NCI-H2107 (cell line): ENCODE results near the gene AMMECR1.
"Not testable (repeated sequence)": the region's sequence is repeated elsewhere in the genome, so short reads cannot be mapped to it uniquely, and the experiment has no call there.

Experiments used
- DNase-seq: peaks from one replicate; lab custom pipeline; 2025; lab: John Stamatoyannopoulos, UW

AMMECR1 gene

DNA sequence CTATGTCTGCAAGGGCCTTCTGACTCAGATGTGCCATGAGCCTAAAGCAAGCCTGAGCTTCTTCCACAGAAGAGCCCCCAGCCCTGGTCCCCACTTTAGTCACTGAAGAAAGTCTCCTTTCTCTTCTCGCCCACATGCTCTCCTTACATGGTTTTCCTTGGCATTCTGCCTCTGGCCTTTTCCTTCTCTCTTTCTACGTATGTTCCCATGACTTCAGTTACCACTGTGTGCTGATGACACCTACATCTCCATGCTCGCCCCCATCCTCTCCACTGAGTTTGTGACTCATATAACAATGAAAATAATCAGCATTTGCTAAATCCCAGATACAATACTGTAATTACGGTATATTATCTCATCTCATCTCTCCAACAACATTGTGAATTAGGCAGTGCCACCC lies 149.3 kb downstream of the AMMECR1 start:
- DNase-seq, result no peak

DNA sequence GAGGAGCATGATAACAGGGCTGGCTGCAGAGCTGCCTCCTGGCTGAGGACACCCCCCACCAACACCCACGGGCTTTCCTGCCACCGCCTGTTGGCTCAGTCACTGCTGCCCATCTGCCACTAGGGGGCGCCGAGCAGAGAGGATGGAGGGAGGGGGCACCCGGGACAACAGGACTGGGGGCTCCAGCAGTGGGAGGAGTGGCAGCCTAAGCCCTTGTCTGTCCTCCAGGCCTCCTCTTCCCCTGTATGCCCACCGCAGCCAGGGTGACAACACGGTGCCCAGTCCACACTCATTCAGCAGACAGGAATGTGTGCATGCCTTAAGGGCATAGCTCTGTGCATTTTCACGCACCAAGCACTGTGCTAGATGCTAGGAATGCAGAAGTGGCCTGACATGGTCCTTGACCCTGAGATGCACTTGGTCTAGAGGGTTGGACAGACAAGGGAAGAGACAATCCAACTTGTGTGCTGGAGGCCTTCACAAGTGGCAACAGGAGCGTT lies 149.9 kb downstream of the AMMECR1 start:
- DNase-seq, result no peak

DNA sequence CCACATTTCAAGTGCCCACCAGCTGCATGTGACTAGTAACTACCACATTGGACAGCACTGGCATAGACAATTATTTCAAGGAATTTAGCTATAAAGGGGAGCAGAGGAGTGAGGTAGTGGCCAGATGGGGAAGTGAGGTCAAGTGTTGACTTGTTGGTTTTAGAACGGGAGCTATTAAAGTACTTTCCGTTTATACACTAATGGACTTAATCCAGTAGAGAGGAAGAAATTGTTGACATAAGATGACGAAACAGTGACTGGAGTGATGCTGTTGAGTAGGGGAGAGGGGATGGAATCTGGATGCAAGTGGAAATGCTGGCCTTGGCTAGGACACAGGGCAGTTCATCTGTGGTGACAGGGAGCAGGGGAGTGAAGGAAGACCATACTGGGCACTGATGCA lies 154.4 kb downstream of the AMMECR1 start:
- no peak for DNase-seq

DNA sequence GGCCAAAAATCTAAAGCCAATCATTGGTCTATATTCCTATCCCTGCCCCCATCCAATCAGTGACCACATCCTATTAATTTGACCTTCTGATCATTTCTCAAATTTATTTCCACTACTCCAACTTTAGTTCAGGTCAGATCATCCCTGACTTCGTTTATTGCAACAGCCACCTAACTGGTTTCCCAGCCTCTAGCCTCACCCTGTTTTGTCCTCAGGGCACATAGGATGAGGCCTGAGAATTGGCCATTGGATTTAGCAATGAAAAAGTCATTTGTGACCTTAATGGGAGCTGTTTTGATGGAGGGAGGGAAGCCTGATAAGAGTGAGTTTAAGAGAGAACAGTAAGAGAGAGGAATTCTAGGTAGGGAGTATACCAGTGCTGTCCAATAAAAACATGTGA lies 155.0 kb downstream of the AMMECR1 start:
- no peak for DNase-seq

DNA sequence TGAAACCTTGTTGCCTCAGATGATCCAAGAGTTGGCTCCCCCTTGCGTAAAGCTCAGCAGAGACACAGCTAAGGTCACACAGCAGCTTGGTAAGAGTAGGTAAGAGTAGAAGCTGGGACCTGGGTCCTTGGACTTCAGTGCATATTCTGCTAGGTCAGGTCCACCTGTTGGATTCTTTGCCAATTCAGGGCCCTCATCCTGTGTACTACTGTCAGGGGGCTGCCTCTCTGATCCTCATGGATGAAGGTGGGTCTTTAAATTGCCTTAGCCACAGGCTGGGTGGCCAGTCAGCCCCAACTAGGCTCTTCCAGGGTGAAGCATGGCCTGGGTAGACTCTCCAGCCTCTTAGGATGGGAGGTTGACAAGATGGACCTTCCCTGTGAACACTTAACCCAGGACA lies 155.8 kb downstream of the AMMECR1 start:
- DNase-seq, result no peak

DNA sequence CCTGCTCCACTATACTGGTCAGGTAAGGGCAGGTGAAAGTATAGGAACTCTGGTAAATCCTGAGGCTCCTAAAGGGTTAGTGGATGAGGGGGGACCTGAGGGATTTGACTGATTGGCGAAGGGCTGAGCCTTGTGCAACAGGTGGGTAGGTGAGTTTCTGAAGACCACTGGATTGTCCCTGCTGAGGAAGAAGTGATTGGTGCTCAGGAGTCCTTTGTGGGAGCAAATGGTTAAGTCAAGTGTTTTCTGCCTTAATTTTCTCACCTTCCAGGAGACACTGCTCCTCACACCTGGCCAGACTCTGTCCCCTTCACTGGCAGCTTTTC lies 156.6 kb downstream of the AMMECR1 start:
- DNase-seq, result no peak

DNA sequence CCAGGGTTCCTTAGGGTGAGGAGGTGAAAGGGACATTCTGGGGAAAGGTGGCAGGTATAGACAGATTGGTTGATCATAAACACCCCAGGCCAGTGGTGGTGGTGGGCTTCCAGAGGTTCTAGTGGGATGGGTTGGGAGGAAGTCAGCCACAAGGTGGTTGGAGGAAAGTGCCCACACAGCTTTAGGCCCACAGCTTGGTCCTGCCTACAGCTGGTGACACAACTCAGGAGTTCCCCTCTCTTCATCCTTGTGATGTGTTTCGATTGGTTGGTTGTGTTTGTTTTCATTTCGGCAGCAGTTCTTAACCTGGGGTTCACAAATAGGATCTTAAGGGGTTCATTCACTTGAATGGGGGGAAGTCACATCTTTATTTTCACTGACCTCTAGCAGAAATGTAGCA lies 158.0 kb downstream of the AMMECR1 start:
- DNase-seq, result no peak

DNA sequence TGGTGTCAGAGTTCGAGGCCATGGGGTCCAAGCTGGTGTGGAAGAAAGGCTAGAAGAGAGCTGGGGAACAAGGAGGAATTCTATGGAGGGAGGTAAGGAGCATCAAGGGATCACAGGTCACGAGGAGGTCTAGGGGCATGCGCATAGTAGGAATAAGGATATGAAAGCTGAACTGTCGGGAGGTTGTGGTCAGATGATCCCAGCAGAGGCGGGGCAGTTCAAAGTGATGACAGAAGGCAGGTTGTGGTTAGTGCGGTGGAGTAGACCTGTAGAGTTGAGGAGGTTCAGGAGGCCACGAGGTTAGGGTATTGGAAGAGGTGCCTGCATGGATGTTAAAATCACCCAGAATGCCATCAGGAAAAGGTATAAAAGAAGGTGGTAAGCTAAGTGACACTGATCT lies 158.7 kb downstream of the AMMECR1 start:
- no peak for DNase-seq

DNA sequence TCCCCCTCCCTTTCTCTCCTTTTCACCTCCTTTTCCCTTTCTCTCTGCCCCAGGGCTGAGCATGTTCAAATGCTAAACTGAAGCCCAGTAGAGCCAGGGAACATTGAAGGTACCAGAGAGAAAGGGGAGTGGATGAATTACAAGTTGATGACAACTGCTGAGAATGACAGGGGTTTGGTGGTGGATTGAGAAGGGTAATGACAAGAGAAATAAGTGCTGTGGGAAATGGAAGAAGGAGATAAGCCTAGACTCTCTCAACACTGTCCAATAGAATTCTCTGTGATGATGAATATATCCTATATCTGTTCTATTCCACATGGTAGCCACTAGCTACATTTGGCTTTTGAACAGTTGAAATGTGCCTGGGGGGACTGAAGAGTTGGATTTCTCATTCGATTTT lies 160.4 kb downstream of the AMMECR1 start:
- DNase-seq, result no peak

DNA sequence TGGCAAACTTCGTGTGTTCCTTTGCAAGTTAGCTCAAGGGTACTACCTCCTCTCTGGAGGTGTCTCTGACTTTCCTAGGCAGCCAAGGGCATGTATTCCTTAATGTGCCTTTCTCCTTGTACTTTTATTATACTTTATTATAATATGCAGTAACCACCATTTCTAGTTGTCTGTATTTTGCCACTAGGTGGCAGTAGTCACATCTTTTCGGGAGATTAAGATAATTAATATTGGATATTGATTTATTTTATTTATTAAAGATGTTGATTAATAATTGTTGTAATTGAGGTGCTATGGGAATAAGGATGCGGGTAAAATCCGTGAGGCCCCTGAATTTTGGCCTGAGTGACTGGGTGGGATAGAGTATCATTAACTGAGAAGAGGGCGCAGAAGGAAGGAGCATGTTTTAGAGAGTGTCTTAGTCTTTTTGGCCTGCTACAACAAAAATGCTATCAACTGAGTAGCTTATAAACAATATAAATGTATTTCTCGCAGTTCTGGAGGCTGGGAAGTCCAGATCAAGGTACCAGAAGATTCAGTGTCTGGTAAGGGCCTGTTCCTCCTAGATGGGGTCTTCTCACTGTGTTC lies 161.6 kb downstream of the AMMECR1 start:
- no peak for DNase-seq

DNA sequence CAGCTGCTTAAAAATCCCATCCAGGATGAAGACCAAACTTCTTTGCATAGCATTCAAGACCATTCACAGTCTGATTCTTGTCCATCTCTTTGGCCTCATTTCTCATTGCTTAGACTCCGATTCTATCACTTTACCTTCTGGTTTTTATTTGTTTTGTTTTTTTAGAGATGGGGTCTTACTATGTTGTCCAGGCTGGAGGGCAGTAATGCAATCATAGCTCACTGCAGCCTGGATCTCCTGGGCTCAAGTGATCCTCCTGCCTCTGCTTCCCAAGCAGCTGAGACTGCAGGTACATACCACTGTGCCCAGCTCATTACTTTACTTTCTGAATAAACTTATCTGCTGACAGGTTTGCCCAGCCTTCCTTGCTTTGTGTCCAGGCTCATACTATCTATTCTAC lies 162.1 kb downstream of the AMMECR1 start:
- no peak for DNase-seq

DNA sequence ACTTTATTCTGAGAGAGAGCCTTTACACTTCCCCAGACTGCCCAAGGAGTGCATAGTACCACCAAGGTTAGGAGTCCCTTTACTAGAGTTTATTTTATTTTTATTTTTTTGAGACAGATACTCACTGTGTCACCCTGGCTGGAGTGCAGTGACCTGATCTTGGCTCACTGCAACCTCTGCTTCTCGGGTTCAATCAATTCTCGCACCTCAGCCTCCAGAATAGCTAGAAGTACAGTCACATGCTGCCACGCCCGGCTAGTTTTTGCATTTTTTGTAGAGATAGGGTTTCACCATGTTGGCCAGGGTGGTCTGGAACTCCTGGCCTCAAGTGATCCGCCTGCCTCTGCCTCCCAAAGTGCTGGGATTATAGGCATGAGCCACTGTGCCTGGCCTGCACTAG lies 163.6 kb downstream of the AMMECR1 start:
- DNase-seq, result not testable (repeated sequence)

DNA sequence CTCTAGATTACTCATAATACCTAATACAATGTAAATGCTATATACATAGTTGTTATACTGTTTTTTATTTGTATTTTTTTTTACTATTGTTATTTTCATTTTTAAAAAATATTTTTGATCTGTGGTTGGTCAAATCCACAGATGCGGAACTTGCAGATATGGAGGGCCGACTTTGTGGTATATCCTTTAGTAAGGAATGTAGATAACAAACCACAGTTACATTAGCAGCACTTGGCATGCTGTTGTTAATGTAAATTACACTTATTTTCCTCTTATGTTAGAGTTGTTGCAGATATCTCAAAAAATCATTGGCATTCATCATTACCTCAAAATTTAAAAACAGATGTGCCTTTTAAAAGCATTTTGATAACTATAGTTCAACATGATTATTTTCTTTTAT lies 164.0 kb downstream of the AMMECR1 start:
- no peak for DNase-seq

DNA sequence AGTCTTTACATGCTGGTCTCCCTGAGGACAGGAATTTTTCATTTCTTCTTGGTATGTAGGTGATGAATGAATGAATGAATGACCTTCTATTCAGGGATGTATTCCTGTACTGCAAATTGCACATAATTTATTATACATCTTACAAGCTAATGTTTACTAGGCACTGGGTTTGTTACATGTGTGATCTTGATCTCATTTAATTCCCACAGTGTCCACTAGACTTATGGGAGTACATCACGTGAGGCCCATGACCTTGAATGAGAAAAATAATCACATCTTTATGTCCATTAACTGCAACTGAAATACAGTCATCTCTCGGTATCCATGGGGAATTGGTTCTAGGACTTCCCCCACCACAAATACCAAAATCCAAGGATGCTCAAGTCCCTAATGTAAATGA lies 164.6 kb downstream of the AMMECR1 start:
- DNase-seq, result no peak

DNA sequence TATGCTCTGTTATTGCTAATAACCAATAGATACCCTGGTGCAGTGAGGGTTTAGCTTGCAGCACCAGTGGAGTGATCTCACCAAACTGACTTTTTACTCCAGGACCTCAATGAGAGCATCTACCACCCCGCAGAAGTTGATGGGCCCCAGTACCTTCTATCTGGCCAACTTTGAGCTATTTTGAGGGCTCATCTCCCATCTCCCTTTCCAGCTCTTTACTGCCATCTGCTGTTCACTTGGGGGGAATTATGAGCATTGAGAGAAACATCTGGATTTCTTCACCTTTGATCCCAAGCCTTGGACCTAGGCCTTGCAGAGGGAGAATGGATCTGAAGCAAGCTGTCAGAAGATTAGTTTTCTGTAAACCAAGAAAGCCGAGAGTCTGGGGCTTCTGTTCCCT lies 171.4 kb downstream of the AMMECR1 start:
- DNase-seq, result peak; percentile 19

DNA sequence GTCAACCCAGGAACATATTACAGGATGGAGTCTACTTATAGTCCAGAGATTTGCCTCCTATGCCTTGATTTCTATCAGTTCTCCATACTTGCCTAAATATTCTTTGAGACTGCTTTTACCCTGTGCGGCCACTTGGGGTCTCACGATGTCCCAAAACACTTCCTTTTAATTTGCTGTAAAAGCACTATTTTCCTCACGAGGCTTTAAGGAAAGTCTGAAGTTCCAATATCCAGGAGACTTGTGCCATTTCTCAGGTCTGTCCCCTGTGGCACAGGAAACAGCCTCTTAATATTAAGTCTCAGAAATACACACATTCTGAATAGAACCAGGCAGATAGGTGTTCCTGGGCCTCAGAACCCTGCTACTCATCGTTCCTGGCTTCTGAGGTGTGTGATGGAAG lies 172.0 kb downstream of the AMMECR1 start:
- no peak for DNase-seq

DNA sequence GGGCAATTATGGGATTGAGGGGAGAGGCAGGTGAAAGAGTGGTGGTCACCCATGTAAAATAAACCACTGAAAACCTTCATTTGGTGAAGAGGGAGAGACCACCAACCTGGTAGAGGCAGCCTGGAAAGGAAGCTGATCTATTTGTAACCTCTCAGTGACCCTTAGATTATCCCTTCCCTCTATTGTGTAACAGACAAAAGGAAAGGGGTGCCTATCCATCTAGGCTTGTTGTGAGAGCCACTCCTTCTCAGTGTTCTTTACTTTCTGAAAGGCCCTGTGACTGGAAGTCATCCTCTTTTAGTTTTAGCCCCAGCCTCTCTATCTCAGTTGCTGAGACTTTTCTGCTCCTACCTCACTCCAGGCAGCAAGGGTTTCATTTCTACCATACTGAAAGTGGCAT lies 172.6 kb downstream of the AMMECR1 start:
- DNase-seq, result no peak
